Measurements from ENCODE around the gene OR5C1.
"Not testable (repeated sequence)": the region's sequence is repeated elsewhere in the genome, so short reads cannot be mapped to it uniquely, and the experiment has no call there.

The OR5C1 gene

GRCh38 chr9:122788831-122789230 is at the start of gene OR5C1:
Gene OR5C1 (plus strand): TSS chr9:122788933. CDS start chr9:122788933, 0 bp downstream.
- DNase-seq (ENCODE audit: low spot score): no peak

- DNase-seq (ENCODE audit: low spot score): no peak
Observed at GRCh38 chr9:122742003-122742402, 46.7 kb upstream of the OR5C1 start, which contains the start of gene OR1L6. Gene OR1L6 (plus strand): TSS chr9:122742303. CDS start chr9:122749848, 7,545 bp downstream.

GRCh38 chr9:122754825-122755224 is 33.9 kb upstream of the OR5C1 start:
- DNase-seq (ENCODE audit: low spot score): no peak

GRCh38 chr9:122767817-122768216 is 20.9 kb upstream of the OR5C1 start:
- DNase-seq (ENCODE audit: low spot score): no peak

- no peak for DNase-seq (ENCODE audit: low spot score)
Observed at GRCh38 chr9:122777052-122777451, 11.7 kb upstream of the OR5C1 start.

DNA sequence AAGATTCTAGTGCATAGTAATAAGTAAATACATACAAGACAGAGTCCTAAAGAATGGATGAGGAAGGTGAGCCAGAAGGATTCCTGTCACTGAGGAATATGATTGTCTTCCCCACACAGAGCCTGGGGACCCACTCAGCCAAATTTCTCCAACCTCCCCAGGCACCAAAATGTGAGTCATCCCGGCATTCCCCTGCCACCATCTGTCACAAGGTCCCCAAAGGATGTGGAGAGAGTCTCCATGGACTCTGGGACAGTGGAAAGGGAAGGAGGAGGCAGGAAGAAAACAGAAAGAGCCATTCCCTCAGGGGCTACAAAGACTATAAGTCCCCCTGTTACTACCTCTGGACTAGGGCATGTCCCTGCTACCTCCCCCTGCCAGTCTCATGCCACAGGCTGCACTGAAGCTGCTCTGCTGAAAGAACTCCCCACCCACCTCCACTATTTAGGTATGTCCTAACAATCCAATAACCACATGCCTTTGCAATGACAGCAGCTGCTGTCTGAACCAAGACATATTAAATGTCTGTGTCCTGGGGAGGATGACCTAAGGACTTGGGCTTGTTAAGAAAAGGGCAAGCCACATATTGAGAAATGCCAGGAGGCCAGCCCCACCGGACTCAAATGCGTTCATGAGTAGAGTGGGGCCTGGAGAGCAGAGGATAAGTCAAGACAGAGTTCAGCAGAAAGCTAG is 10.7 kb upstream of the OR5C1 start:
- no peak for DNase-seq (ENCODE audit: low spot score)

- no peak for DNase-seq (ENCODE audit: low spot score)
Observed at GRCh38 chr9:122779181-122779580, 9.6 kb upstream of the OR5C1 start.

GRCh38 chr9:122780026-122780425 is 8.7 kb upstream of the OR5C1 start:
- DNase-seq (ENCODE audit: low spot score): no peak

GRCh38 chr9:122781671-122782070 is 7.1 kb upstream of the OR5C1 start:
- DNase-seq (ENCODE audit: low spot score): no peak

DNA sequence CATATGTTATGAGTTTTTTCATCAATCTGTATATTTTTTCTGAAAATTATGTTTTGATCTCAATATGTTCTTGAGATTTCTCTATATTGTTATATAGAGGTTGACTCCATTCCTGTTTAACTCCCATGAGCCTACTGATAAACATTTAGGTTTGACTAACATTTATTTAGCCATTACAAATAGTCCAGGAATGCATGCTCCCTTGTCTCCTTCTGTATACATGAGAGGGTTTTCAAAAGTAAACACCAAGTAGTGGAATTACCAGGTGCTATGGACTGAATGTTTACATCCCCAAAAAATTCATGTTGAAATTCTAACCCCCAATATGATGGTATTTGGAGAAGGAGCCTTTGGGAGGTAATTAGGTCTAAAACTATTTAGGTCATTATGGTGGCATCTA is 3.5 kb upstream of the OR5C1 start:
- no peak for DNase-seq (ENCODE audit: low spot score)

DNA sequence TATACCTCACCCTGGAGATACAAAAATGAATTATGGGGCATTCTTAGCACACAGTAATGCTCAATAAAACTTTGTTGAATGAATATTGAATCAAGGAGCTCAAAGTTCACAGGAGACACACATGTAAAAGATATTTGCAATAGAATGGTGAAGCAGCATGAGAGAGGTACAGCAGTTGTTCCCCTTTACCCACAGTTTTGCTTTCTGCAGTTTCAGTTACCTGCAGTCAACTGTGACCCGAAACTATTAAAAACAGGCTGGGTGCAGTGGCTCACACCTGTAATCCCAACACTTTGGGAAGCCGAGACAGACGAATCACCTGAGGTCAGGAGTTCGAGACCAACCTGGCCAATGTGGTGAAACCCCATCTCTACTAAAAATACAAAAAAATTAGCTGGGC is 2.4 kb upstream of the OR5C1 start:
- DNase-seq (ENCODE audit: low spot score): no peak

DNA sequence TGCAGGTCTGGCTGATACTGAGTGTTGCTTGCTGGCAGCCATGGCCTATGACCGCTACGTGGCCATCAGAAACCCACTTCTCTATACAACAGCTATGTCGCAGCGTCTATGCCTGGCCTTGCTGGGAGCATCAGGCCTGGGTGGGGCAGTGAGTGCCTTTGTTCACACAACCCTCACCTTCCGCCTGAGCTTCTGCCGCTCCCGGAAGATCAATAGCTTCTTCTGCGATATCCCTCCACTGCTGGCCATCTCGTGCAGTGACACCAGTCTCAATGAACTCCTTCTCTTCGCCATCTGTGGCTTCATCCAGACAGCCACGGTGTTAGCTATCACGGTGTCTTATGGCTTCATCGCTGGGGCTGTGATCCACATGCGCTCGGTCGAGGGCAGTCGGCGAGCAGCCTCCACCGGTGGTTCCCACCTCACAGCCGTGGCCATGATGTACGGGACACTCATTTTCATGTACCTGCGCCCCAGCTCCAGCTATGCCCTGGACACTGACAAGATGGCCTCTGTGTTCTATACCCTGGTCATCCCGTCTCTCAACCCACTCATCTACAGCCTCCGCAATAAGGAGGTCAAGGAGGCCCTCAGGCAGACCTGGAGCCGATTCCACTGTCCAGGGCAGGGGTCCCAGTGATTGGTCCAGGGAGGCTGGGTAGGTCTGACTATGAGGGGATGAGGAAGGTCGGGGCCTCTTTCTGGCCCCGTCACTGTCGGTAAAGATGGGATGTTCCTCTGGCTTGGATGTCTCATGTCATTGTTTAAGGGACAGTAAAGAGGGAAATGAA is 718 bp downstream of the OR5C1 start:
- DNase-seq (ENCODE audit: low spot score): no peak

GRCh38 chr9:122791872-122792669 is 3.3 kb downstream of the OR5C1 start:
- DNase-seq (ENCODE audit: low spot score): no peak

DNA sequence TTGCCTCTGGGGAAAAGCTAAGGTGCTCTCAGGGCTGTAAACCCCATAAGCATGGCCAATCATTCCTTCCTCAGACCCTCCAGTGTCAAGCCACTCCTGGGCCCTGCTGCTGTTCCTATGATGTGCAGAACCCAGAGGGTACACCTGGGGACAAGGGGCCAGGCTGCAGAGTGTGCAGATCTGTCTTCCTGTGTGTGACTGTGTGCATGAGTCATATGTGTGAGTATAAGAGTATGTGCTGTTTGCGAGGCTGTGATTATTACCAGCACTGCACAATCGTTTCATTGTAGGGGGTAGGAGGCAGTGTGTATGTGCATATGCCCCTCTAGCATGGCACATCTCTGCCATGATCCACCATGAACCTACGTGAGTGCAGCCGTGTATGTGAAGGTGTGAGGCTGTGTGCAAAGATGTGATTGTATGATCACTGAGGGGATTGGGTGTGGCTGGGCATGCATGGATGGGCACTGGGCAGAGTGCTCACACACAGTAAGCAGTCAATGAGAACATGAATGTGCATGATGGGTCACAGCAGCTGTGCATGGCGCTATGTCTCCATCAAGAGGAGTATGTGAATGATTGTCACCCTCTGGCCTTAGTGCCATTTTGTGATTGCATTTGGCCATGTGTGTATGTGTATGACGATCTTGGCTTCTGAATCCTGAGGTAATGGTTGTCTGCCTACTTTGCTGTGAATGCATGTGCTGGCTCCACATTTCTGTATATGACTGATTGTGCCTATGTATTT is 8.8 kb downstream of the OR5C1 start:
- DNase-seq (ENCODE audit: low spot score): no peak

- DNase-seq (ENCODE audit: low spot score): no peak
Observed at GRCh38 chr9:122800066-122801060, 11.6 kb downstream of the OR5C1 start, which contains the start of gene OR1K1. Gene OR1K1 (plus strand): TSS chr9:122800123. CDS start chr9:122800123, 0 bp downstream.

GRCh38 chr9:122806661-122807060 is 17.9 kb downstream of the OR5C1 start:
- DNase-seq (ENCODE audit: low spot score): no peak

- DNase-seq (ENCODE audit: low spot score): no peak
Observed at GRCh38 chr9:122807271-122807900, 18.7 kb downstream of the OR5C1 start.

GRCh38 chr9:122808141-122808540 is 19.4 kb downstream of the OR5C1 start:
- DNase-seq (ENCODE audit: low spot score): no peak

- DNase-seq (ENCODE audit: low spot score): not testable (repeated sequence)
Observed at GRCh38 chr9:122809261-122809660, 20.5 kb downstream of the OR5C1 start.
